HepG2 (cell line): ENCODE data around the gene ZC3H8. TPM values are rescaled to one million over a fixed set of nuclear protein-coding genes. Genes with fewer than 3 reads are reported as not detected.

Experiments used
- ATAC-seq: fragments of 200-7000 bp; cut with Tn5 transposase; 3 replicates; pipeline ENCODE4 v1.9.1; 2020; ENCODE audit warnings: mild to moderate bottlenecking, moderate library complexity
- BruUV-seq: library from RNA; stranded (reverse); fragments of 400-500 nt; replicated peaks from 2 replicates; lab custom pipeline; 2021; lab: Mats Ljungman, UMichigan
- CTCF ChIA-PET: fragments of 300-600 bp; formaldehyde crosslinking; extraction: SDS; loops from one replicate; lab custom pipeline; 2021; ENCODE audit warnings: low total read pairs, inconsistent platforms, low intra/inter-chr PET ratio; lab: Yijun Ruan, JAX
- POLR2A ChIA-PET: fragments of 350-600 bp; sonication (Branson Sonifier 250); formaldehyde crosslinking; loops from one replicate; lab custom pipeline; 2020; ENCODE audit warnings: antibody characterized with exemption, inconsistent platforms; lab: Yijun Ruan, JAX
- DNase-seq: peaks from one replicate; pipeline ENCODE4 v3.0.0-alpha.2; 2015; ENCODE audit warnings: low spot score
- FAIRE-seq: peaks from 3 replicates; lab custom pipeline; 2011; peaks lifted over from hg19 to GRCh38; lab: Jason Lieb, UNC
- H2AFZ ChIP-seq: one replicate; pipeline ENCODE4 v1.6.1; 2011; ENCODE audit warnings: low read length, inconsistent platforms
- H3K27ac ChIP-seq: fragments of 300-600 bp; 3 replicates; pipeline ENCODE4 v1.8.0; 2011; ENCODE audit warnings: mixed run types, mild to moderate bottlenecking, mixed read lengths, low read length, inconsistent platforms; ENCODE audit not compliant: insufficient read depth; ENCODE audit errors: extremely low read length
- H3K27me3 ChIP-seq, 2 experiments: fragments of 200-600 bp in 1 of 2; 2 replicates in 1 of 2; 3 replicates in 1 of 2; pipeline versions ENCODE4 v1.6.0 to v1.8.0; 2011; ENCODE audit warnings: low read length in 2 of 2, mild to moderate bottlenecking in 2 of 2, moderate library complexity in 2 of 2, inconsistent platforms in 1 of 2; ENCODE audit not compliant: insufficient read depth in 2 of 2, control insufficient read depth in 1 of 2
- H3K36me3 ChIP-seq, 2 experiments: fragments of 200-600 bp in 1 of 2; replicated peaks in 1 of 2; 2 replicates in 1 of 2; 3 replicates in 1 of 2; pipeline versions ENCODE4 v1.5.1 to v1.8.0; 2011; ENCODE audit warnings: low read length in 2 of 2, inconsistent platforms in 1 of 2; ENCODE audit not compliant: insufficient read depth in 2 of 2, control insufficient read depth in 1 of 2
- H3K4me1 ChIP-seq: 2 replicates; pipeline ENCODE4 v1.5.1; 2012; ENCODE audit warnings: low read length, inconsistent platforms; ENCODE audit not compliant: insufficient read depth
- H3K4me2 ChIP-seq: 2 replicates; pipeline ENCODE4 v1.6.0; 2011; ENCODE audit warnings: low read depth, low read length, inconsistent platforms
- H3K4me3 ChIP-seq, 3 experiments: fragments of 200-600 bp in 1 of 3; sonication (generic), shearing (Covaris generic) in 1 of 3; replicated peaks in 1 of 3; 2 replicates each; pipeline ENCODE4 v1.5.1; 2011 to 2016; ENCODE audit warnings: low read length in 3 of 3, inconsistent platforms in 2 of 3, low read depth in 2 of 3, mild to moderate bottlenecking in 2 of 3, control low read depth in 1 of 3, mixed read lengths in 1 of 3; ENCODE audit not compliant: insufficient read depth in 1 of 3
- H3K79me2 ChIP-seq: one replicate; pipeline ENCODE4 v1.6.1; 2011; ENCODE audit warnings: low read length, inconsistent platforms; ENCODE audit not compliant: insufficient read depth
- H3K9ac ChIP-seq: 2 replicates; pipeline ENCODE4 v1.6.0; 2011; ENCODE audit warnings: mild to moderate bottlenecking, low read depth, low read length, inconsistent platforms; ENCODE audit not compliant: insufficient read depth
- H3K9me3 ChIP-seq: 2 replicates; pipeline ENCODE4 v1.5.1; 2012; ENCODE audit warnings: mild to moderate bottlenecking, low read length
- H4K20me1 ChIP-seq: 2 replicates; pipeline ENCODE4 v1.6.0; 2011; ENCODE audit warnings: inconsistent platforms, mild to moderate bottlenecking, low read length, moderate library complexity; ENCODE audit not compliant: insufficient read depth
- EHMT2 ChIP-seq: fragments of 200-600 bp; sonication (generic); IDR thresholded peaks from 2 replicates; pipeline ENCODE4 v1.7.0; 2017; ENCODE audit warnings: antibody characterized with exemption, low read depth, low read length, borderline replicate concordance
- MYNN ChIP-seq: sonication (generic); formaldehyde crosslinking; IDR thresholded peaks from 2 replicates; pipeline ENCODE4 v1.4.0; 2020; ENCODE audit warnings: mild to moderate bottlenecking, low read depth, missing genetic modification reagents
- NFIC ChIP-seq: IDR thresholded peaks from 2 replicates; pipeline ENCODE4 v1.6.1; 2012; ENCODE audit warnings: mild to moderate bottlenecking, low read length, inconsistent platforms
- PLSCR1 ChIP-seq: sonication (generic); formaldehyde crosslinking; IDR thresholded peaks from 2 replicates; pipeline ENCODE4 v1.5.0; 2020; ENCODE audit warnings: missing genetic modification reagents, mild to moderate bottlenecking, borderline replicate concordance
- SRF ChIP-seq: IDR thresholded peaks from 2 replicates; pipeline ENCODE4 v1.6.1; 2011; ENCODE audit warnings: mild to moderate bottlenecking, low read depth, low read length, moderate library complexity
- TCF12 ChIP-seq, 2 experiments: fragments of 450-650 bp in 1 of 2; sonication (generic) in 1 of 2; formaldehyde crosslinking in 1 of 2; IDR thresholded peaks; 2 replicates each; pipeline versions ENCODE4 v1.6.1 to v1.8.0; 2017 to 2022; ENCODE audit warnings: antibody characterized with exemption in 1 of 2, mild to moderate bottlenecking in 1 of 2, missing genetic modification reagents in 1 of 2, moderate library complexity in 1 of 2
- TRAFD1 ChIP-seq: sonication (generic); formaldehyde crosslinking; IDR thresholded peaks from 2 replicates; pipeline ENCODE4 v1.5.1; 2020; ENCODE audit warnings: missing genetic modification reagents, mild to moderate bottlenecking, borderline replicate concordance
- ZIK1 ChIP-seq: sonication (generic); formaldehyde crosslinking; IDR thresholded peaks from 2 replicates; pipeline ENCODE4 v1.5.0; 2020; ENCODE audit warnings: mild to moderate bottlenecking, low read depth, missing genetic modification reagents, borderline replicate concordance
- ZNF180 ChIP-seq: sonication (generic); formaldehyde crosslinking; IDR thresholded peaks from 2 replicates; pipeline ENCODE4 v1.4.0; 2020; ENCODE audit warnings: low read depth, missing genetic modification reagents, borderline replicate concordance
- ZNF253 ChIP-seq: sonication (generic); formaldehyde crosslinking; IDR thresholded peaks from 2 replicates; pipeline ENCODE4 v1.8.0; 2022; ENCODE audit warnings: mild to moderate bottlenecking, missing genetic modification reagents, borderline replicate concordance
- ZNF383 ChIP-seq: sonication (generic); formaldehyde crosslinking; IDR thresholded peaks from 2 replicates; pipeline ENCODE4 v1.4.0; 2020; ENCODE audit warnings: missing genetic modification reagents, mild to moderate bottlenecking, borderline replicate concordance
- ZNF556 ChIP-seq: sonication (generic); formaldehyde crosslinking; IDR thresholded peaks from 2 replicates; pipeline ENCODE4 v1.4.0; 2020; ENCODE audit warnings: mild to moderate bottlenecking, missing genetic modification reagents, borderline replicate concordance
- ZNF777 ChIP-seq: sonication (generic); formaldehyde crosslinking; IDR thresholded peaks from 2 replicates; pipeline ENCODE4 v1.4.0; 2020; ENCODE audit warnings: missing genetic modification reagents
- WGBS: methylation state at CpG from one replicate; pipeline ENCODE4 v1.1.6; 2017; ENCODE audit warnings: low lambda C conversion rate; 5-methylcytosine and 5-hydroxymethylcytosine counted together
- in situ Hi-C: cut with HindIII; loops from 2 replicates; pipeline ENCODE4 v1.10.0; 2017; ENCODE audit warnings: low pct_unique_long_range_greater_than_20kb; ENCODE audit not compliant: extremely low pct_ligation_motif_present
- intact Hi-C: fragments of 100-400 bp; cut with micrococcal nuclease; formaldehyde crosslinking; loops from one replicate; pipeline ENCODE4 v1.10.0; 2022; ENCODE audit not compliant: unreplicated experiment
- polyA plus RNA-seq, 8 experiments: library from polyadenylated mRNA; depleted of rRNA in 3 of 8; stranded (reverse) in 7 of 8; unstranded in 1 of 8; fragments of >200 nt; fragmentation: Illumina TruSeq in 4 of 8; extraction: Trizol in 4 of 8; gene quantifications; 2 replicates each; pipeline versions ENCODE4 v1.2.1 to v1.2.3, GENCODE V29; 2011 to 2016; ENCODE audit warnings: low read depth in 4 of 8, missing spikeins in 1 of 8, mixed read lengths in 1 of 8; ENCODE audit not compliant: insufficient read depth in 1 of 8
- total RNA-seq, 5 experiments: library from RNA; depleted of rRNA; stranded (reverse); fragments of >200 nt; fragmentation: Illumina TruSeq; extraction: Trizol; gene quantifications; 2 replicates each; pipeline ENCODE4 v1.2.3, GENCODE V29; 2016; ENCODE audit warnings: low read depth in 1 of 5

ZC3H8 gene
- total and polyA plus RNA-seq, 2 of the 13 experiments (the other 11 are each of a cell fraction or from before 2014, with no cell fraction given) = 4.5 to 17.0 TPM

GRCh38 chr2:112183327-112184025 lies 71.4 kb downstream of the ZC3H8 start:
- DNase-seq (no peak), ATAC-seq (no peak; the same call in 2 of the 3 replicates), FAIRE-seq (no peak)
- no peaks in the 10 kb centered on the region for H3K79me2 ChIP-seq
- CTCF ChIA-PET = no interaction called here
- H3K4me3 ChIP-seq = no peak overlapping the region
- H2AFZ ChIP-seq = no peak overlapping the region
- in situ Hi-C loops (no loop called here), intact Hi-C loops (loop anchor here (5.0 kb wide), 1 partner anchor 1406 kb away; no protein-coding TSS in a partner anchor)
- no peaks in the 10 kb centered on the region for H3K27me3 ChIP-seq
- no peaks in the 10 kb centered on the region for H4K20me1 ChIP-seq
- H3K36me3 ChIP-seq = no peaks in the 10 kb centered on the region
- no peak overlapping the region for H3K9ac ChIP-seq
- 60% methylated on average over 8 of the region's 8 CpGs for WGBS
- H3K4me2 ChIP-seq = no peak overlapping the region
- POLR2A ChIA-PET = no interaction called here
- no TSS peak for BruUV-seq
- no peaks in the 10 kb centered on the region for H3K4me1 ChIP-seq
- no peak for TF ChIP-seq MYNN
- no peak for TF ChIP-seq NFIC
- H3K9me3 ChIP-seq = no peaks in the 10 kb centered on the region
- H3K27ac ChIP-seq = no peak overlapping the region

- CTCF ChIA-PET = no interaction called here
- WGBS = 63% methylated on average over 17 of the region's 17 CpGs
- TF ChIP-seq ZNF777 (no peak), ZIK1 (no peak), ZNF180 (CRISPR knock-in tag) (no peak), ZNF253 (no peak), ZNF556 (CRISPR knock-in tag) (no peak), PLSCR1 (CRISPR knock-in tag) (no peak), SRF (no peak), ZNF383 (CRISPR knock-in tag) (no peak), TRAFD1 (no peak), TCF12 (IDR thresholded peaks at IDR 0.05) (no peak), TCF12 (CRISPR knock-in tag; IDR thresholded peaks at IDR 0.05) (no peak), EHMT2 (no peak)
These were observed 72.2 kb downstream of the ZC3H8 start for GRCh38 chr2:112182581-112183034.

More at GRCh38 chr2:112182581-112183034, 72.2 kb downstream of the ZC3H8 start:
- H3K4me2 ChIP-seq = no peak overlapping the region
- POLR2A ChIA-PET = interaction anchor here (0.5 kb wide), 1 partner anchor 52 kb away, joined by 3 read pairs; no protein-coding TSS in a partner anchor
- in situ Hi-C loops = no loop called here
- no peaks in the 10 kb centered on the region for H3K27me3 ChIP-seq
- no peak for DNase-seq
- no peaks in the 10 kb centered on the region for H3K79me2 ChIP-seq
- intact Hi-C loops = loop anchor here (5.0 kb wide), 1 partner anchor 1405 kb away; no protein-coding TSS in a partner anchor
- H3K4me3 ChIP-seq = no peak overlapping the region
- no peaks in the 10 kb centered on the region for H3K9me3 ChIP-seq
- no peak overlapping the region for H3K9ac ChIP-seq
- H4K20me1 ChIP-seq = no peaks in the 10 kb centered on the region
- BruUV-seq = no TSS peak
- no peak overlapping the region for H3K27ac ChIP-seq
- peak; percentile 39 for ATAC-seq
- H3K36me3 ChIP-seq = no peaks in the 10 kb centered on the region
- H2AFZ ChIP-seq = no peak overlapping the region
- no peak for FAIRE-seq
- no peaks in the 10 kb centered on the region for H3K4me1 ChIP-seq
